Daoy (cell line): Measurements from ENCODE around the gene LRRC37A. TPM values are rescaled to one million over a fixed set of nuclear protein-coding genes. Genes with fewer than 3 reads are reported as not detected.
"Not testable (repeated sequence)": the region's sequence is repeated elsewhere in the genome, so short reads cannot be mapped to it uniquely, and the experiment has no call there.

Source experiments
- DNase-seq: peaks from one replicate; pipeline ENCODE4 v3.0.0-alpha.2; 2015; ENCODE audit warnings: low read depth
- total RNA-seq: library from RNA; depleted of rRNA; stranded (reverse); fragments of >200 nt; shearing (Covaris generic); gene quantifications from 2 replicates; pipeline ENCODE4 v1.2.3, GENCODE V29; 2014; rRNA removed

LRRC37A gene
- total RNA-seq, 1 experiment from 2014 or later: 0.11 TPM

DNA sequence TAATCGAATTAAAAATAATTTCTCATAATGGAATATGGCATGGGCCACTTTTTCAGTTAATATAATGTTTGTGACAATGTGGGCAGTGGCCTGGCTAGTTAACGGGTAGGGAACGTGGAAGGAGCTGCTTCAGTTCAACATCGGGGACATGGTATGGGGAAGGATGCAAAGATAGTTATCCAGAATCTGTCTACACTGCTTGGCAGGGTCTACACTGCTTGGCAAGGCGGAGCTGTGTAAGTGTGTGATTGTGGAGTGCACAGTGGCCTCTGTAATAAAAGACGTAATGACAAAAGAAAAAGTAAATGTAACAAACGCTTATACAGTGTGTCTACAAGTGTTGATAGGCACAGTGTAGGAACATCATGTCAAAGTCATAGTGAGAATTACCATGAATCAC lies 7.3 kb upstream of the LRRC37A start:
- DNase-seq: not testable (repeated sequence)

DNA sequence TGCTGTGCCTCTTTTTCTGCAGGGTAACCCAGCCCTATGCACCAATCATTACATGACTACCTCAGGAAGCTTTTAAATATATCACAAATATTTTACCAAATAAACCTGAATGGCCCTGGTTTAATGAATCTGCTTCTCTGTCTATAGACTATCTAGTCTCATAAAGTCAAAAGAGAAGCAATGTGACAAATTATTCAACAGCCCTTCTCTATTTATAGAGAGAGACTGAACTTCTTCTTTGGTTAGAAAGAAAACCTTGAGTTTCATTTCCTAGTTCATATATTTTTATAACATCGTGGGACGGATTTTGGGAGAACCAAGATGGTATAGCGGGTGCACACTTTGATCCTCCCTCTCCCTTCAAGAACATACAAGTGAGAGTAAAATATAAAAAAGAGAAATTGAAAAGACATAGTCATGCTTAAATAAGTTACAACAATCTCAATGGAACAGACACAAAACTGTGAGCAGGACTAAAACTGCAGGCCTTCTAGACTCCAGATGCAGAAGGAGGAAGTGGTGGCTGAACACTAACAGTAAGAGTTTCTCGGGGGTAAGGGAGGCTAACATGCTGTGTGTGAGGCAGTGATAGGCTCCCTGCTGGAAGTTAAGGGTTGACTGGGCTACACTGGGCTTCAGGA lies 3.9 kb upstream of the LRRC37A start:
- DNase-seq: not testable (repeated sequence)

DNA sequence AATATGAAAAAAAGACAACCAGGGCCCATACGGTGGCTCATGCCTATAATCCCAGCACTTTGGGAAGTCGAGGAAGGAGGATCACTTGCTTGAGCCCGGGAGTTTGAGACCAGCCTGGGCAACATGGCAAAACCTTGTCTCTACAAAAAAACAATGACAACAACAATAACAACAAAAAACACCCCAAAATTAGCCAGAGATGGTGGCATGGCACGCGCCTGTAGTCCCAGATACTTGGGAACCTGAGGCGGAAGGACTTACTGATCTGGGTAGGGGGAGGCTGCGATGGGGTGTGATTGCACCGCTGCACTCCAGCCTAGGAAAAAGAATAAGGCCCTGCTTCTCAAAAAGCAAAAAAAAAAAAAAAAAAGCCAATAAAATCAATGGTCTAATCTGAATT lies 3.3 kb upstream of the LRRC37A start:
- DNase-seq: not testable (repeated sequence)

DNA sequence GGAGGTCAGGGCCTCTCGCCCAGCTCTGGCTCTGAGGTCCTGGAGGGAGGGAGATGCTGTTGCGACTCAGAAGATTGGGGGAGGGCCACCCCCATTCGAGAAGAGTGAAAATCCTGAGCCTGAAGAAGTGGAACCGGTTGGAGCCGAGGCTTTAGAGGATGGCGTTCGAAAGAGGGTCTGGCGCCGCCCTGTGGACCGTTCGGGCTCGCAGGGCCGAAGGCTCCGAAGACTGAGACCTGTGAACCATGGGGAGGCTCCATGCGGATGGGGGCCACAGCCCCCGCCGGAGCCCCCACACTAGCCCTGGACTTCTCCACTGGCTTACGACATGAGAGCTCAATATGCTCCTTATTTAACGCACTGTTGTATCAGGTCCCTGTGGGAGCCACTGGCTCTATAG lies 46.3 kb downstream of the LRRC37A start:
- DNase-seq: not testable (repeated sequence)

DNA sequence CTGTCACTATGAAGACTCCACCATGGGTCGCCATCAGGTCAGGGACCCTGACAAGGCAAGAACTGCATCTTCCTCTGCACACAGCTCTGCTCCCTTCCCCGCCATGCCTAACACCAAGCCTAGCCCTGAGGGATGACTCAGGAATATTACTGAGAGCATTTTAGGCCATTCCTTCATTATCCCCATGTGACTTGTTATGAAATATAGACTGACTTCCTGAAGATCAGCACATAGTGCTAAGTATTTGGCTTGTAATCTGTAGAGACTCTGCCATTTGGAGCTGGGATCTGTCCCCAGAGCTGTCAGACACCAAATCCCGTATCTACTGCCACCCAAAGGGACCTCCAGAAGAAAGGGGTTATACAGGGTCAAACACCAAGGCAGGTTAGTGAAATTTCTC lies 47.2 kb downstream of the LRRC37A start:
- not testable (repeated sequence) for DNase-seq

DNA sequence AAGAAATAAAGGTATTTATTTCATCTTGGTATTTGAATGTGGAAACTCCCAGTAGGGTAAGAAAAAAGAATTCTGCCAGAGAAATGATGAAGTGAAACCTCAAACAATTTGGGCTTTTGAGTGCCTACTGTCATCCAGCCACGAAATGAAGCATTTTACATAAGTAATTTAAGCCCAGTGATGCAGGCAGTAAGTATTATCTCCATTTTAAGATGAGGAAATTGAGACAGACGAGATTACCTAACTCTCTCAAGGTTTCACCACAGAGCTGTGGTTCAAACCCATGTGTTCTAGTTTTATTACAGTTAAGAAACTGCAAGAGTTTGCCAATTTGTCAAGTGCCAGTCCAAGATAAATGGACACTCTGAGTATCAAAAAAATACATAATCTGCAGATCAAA lies 53.4 kb downstream of the LRRC37A start:
- DNase-seq: not testable (repeated sequence)

DNA sequence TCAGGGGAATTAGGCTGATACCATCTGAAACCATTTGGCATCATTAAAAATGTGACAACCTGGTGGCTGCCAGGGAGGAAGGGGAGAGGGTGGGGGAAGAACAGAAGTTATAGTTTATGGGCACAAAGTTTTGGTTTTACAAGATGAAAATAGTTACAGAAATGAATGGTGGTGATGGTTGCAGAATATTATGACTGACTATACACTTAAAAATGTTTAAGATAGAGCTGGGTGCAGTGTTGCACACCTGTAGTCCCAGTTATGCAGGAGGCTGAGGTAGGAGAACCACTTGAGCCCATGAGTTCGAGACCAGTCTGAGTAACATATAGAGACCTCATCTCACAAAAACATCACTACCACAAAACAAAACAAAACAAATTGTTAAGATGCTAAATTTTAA lies 54.1 kb downstream of the LRRC37A start:
- DNase-seq: not testable (repeated sequence)

DNA sequence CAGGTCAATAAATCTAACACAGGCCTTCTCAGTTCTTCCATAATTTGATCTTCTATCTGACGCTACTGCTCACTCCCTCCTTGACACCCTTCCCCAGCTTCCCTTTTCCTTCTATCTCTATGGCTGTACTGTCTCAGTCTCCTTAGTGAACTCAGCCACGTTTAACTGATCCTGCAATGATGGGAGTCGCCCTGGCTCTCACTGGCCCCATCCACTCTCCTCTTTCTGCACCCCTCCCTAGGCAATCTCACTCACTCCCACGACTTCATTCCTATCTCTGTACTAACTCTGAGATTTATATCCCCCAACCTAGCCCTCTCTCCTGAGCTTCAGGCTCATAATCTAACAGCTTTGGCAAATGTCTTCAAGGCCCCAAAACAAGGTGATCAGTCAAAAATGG lies 58.9 kb downstream of the LRRC37A start:
- not testable (repeated sequence) for DNase-seq

DNA sequence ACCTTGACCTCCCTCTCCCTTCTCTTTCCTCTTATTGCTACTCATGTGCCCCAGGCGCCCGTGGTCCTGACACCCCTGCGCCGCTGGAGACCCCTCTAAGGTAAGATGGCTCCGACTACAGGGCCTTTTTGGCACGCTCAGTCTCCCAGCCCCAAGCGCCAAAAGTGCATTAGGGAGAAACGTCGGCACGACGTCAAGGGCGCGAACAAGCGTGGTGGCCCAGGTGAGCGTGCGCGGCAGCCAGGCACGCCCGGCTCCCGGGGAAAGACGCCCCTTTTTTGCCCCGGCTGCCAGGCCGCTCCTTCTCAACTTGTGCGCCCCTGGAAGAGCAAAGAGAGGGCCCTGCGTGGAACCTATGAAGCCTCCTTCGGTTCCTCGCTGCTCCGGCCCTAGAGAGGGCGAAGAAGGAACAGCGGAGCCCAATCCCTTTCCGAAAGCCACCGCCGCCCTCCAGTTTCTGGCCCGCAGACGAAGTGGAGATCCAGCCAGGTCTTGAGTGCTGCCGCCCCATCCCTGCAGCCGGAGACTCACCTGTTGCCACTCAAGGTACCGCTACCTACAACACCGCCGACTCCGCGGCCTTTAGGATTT lies 66.3 kb downstream of the LRRC37A start:
- DNase-seq: not testable (repeated sequence)

DNA sequence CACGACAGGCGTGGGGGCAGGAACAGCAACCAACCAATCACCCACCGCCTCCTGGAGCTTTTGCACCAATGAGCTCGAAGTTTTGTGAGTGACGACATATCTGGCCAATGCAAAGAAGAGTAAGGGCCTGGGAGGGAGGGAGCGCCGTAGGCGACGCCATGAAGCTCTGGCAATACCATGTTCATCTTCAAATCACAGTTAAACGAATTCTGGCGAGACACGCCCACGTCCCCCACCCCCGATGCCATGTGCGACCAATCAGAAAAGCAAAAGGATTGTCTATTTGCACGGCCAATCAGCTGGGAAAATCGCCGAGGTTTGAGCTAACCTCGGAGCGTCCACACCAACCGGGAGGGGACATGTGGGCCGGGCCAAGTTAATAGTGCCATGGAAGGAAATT lies 66.8 kb downstream of the LRRC37A start, which contains the start of gene ARL17B:
Gene ARL17B, minus strand, starts transcription at position 12 of the 400 bp plus-strand sequence. CDS start 3,369 bp downstream, outside the sequence.
- DNase-seq: not testable (repeated sequence)

DNA sequence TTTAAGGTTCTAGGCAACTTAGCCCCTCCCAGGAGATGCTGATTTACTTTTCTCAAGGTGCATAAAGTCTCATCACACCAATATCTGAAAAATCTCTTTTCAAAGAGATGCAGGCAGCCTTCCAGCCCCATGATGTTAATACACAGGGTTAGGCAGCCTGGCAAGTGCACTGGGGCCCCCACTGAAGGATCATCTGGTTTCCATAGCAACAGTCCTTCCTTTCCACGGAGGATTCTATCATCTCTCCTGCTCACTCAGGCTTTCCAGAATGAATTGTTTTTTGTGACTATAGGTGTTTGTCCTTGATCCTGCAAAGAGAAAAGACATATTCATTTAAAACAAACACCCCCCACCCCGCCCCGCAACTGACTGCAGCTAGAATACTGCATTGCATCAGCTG lies 72.6 kb downstream of the LRRC37A start:
- DNase-seq: not testable (repeated sequence)

DNA sequence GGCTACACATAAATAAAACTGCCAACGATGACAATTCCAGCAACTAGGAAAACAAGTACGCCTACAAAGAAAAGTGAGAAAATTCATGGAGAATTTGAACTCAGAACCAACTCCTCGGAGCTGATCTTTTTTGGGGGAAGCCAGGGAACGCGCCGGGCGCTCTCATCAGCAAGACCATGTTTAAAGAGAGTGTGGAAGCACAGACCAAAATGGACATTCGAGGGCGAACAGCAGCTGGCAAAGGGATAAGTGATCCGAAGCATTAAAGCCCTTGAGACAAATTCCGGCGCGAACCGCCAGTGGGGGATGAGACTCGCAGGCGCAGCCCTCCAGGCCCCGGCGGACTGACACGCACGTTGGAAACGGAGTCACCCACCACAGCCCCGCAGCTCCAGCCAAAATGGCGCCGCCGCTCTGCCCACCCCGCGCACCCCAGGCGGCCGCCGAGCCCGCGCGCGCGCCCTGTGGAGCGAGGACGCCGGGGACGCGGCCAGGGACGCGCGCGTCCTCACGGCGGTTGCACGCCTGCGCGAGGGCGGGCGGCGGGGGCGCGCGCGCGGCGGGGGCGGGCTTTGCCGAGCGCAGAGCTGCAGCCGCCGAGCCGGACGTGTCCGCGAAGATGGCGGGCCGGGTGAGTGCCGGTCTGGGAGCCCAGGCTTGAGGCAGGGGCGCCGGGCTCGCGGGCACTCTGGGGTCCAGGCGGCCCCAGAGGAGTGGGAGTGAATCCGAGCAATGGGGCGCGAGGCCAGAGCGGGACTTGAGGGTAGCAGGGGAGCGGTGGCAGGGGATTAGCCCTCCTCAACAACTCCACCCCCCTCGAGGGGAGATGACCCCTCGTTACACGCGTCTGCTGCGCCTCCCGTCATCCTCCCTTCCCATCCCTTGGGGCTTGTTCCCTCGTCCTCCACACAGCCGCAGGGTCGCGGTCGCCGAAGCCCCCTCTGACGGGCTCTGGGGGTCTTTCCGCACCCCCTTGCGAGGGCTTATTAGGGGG lies 77.6 kb downstream of the LRRC37A start:
- DNase-seq: not testable (repeated sequence)

DNA sequence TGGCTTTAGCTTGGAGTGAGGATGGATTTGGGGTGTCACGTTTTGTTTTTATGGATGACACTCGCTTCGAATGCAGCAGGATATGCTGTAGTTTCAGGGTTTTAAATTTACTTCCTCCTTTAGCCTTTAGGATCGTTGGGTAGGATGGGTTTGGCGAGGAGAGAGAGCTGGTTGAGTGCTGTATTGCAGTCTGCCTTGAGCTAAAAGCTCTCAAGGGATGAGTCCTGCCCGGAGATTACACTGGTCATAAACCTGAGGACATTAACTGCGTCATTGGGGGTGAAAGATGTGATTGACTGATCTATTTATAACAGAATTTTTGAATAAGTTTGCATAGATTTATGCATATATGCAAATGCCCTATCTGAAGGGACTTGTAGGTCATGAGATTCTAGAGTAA lies 78.5 kb downstream of the LRRC37A start:
- DNase-seq: not testable (repeated sequence)

DNA sequence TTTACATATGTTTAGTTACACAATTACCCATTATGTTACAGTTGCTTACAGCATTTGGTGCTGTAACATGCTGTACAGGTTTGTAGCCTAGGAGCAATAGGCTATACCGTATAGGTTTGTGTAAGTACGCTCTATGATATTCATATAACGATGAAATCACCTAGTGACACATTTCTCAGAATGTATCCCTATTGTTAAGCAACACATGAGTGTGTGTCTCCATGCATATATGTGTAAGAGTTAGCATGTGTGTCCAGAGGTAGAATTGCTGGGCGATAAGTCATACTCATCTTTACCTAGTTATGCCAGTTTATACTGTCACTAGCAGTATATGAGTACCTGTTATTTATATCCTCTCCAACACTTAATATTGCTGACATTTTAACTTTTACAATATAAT lies 88.2 kb downstream of the LRRC37A start:
- not testable (repeated sequence) for DNase-seq

DNA sequence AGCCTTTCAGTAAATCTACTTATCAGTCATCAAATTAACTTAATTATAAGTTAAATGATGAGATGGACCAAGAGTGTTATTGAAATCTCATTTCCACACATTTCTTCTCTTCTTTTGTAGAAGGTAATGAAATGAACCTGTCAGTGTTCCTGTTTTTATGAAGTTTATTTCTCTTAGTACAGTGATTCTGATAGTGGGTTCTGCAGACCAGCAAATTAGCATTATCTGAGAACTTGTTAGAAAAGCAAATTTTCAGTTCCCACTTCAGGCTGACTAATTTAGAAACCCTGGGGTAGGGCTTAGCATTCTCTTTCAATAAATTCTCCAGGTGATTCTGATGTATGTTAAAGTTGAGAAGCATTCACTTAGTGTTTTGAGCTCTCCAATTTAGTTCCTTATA lies 90.6 kb downstream of the LRRC37A start:
- not testable (repeated sequence) for DNase-seq

Other genes starting within 250 kb of the LRRC37A start
- gene KANSL1, start 101.7 kb upstream of the LRRC37A start, total RNA-seq: 26.8 and 27.1 TPM in 2 replicates
- 4.1 and 24.5 TPM in 2 replicates for gene ARL17B, start 66.6 kb downstream of the LRRC37A start, total RNA-seq
- gene LRRC37A2, start 217.3 kb downstream of the LRRC37A start, total RNA-seq: 0.77 and 1.7 TPM in 2 replicates